Common myeloid progenitor, CD34-positive (primary cell): ENCODE results near the gene DBX1.

Source experiments
- CTCF ChIA-PET: fragments of 350-600 bp; sonication (Branson Sonifier 250); formaldehyde crosslinking; loops from one replicate; lab custom pipeline; 2021; ENCODE audit warnings: antibody characterized with exemption; lab: Charles Lee
- POLR2A ChIA-PET: fragments of 350-600 bp; sonication (Branson Sonifier 250); formaldehyde crosslinking; loops from one replicate; lab custom pipeline; 2021; ENCODE audit warnings: antibody characterized with exemption; lab: Charles Lee
- DNase-seq, 3 donors: peaks; one replicate each; pipeline versions ENCODE4 v3.0.0 to v3.0.0-alpha.2; 2013
- H3K27ac ChIP-seq, 2 experiments: 1 replicate in 1 of 2; 2 replicates in 1 of 2; pipeline ENCODE4 v1.7.0; 2013; ENCODE audit warnings: inconsistent platforms in 2 of 2, low read length in 2 of 2, mild to moderate bottlenecking in 2 of 2, low read depth in 1 of 2, moderate library complexity in 1 of 2; ENCODE audit not compliant: severe bottlenecking in 2 of 2, insufficient read depth in 1 of 2, poor library complexity in 1 of 2
- H3K27me3 ChIP-seq, 5 experiments: replicated peaks in 2 of 5; 1 replicate in 3 of 5; 2 replicates in 2 of 5; pipeline versions ENCODE4 v1.6.1 to v1.7.0; 2013; ENCODE audit warnings: low read length in 4 of 5, mild to moderate bottlenecking in 2 of 5, moderate library complexity in 2 of 5, inconsistent platforms in 1 of 5; ENCODE audit not compliant: insufficient read depth in 5 of 5, control insufficient read depth in 4 of 5
- H3K36me3 ChIP-seq, 4 experiments: 1 replicate in 2 of 4; 2 replicates in 2 of 4; pipeline versions ENCODE4 v1.6.1 to v1.7.0; 2013; ENCODE audit warnings: low read length in 3 of 4, control low read depth in 1 of 4, mild to moderate bottlenecking in 1 of 4; ENCODE audit not compliant: control insufficient read depth in 4 of 4, insufficient read depth in 4 of 4
- H3K4me1 ChIP-seq, 4 experiments: 1 replicate in 3 of 4; 2 replicates in 1 of 4; pipeline versions ENCODE4 v1.6.1 to v1.7.1; 2013; ENCODE audit warnings: low read length in 3 of 4, mild to moderate bottlenecking in 3 of 4, control low read depth in 1 of 4, inconsistent platforms in 1 of 4, moderate library complexity in 1 of 4; ENCODE audit not compliant: control insufficient read depth in 4 of 4, insufficient read depth in 4 of 4; ENCODE audit errors: control extremely low read depth in 1 of 4
- H3K4me3 ChIP-seq, 7 experiments: 1 replicate in 4 of 7; 2 replicates in 3 of 7; pipeline versions ENCODE4 v1.5.1 to v1.7.0; 2013; ENCODE audit warnings: mild to moderate bottlenecking in 7 of 7, low read length in 6 of 7, moderate library complexity in 6 of 7, inconsistent platforms in 2 of 7, low read depth in 2 of 7, control low read depth in 1 of 7; ENCODE audit not compliant: insufficient read depth in 4 of 7, control insufficient read depth in 1 of 7; ENCODE audit errors: extremely low read depth in 1 of 7
- H3K9me3 ChIP-seq, 5 experiments: 1 replicate in 4 of 5; 2 replicates in 1 of 5; pipeline versions ENCODE4 v1.6.1 to v1.7.1; 2013; ENCODE audit warnings: low read length in 4 of 5, mild to moderate bottlenecking in 2 of 5, inconsistent platforms in 1 of 5, low read depth in 1 of 5, moderate library complexity in 1 of 5; ENCODE audit not compliant: control insufficient read depth in 4 of 5, insufficient read depth in 2 of 5; ENCODE audit errors: control extremely low read depth in 1 of 5
- WGBS: methylation state at CpG from one replicate; pipeline ENCODE4 v1.1.5; 2013; ENCODE audit not compliant: insufficient coverage; 5-methylcytosine and 5-hydroxymethylcytosine counted together

Gene DBX1

GRCh38 chr11:20161230-20161918 is 1.1 kb upstream of the DBX1 start:
- Histone ChIP-seq H3K4me3 (no peak overlapping the region), H3K36me3 (no peaks in the 10 kb centered on the region), H3K9me3 (peaks cover 0 to 20% (median 0%) of the 10 kb centered on the region in 5 experiments), H3K27ac (no peak overlapping the region), H3K27me3 (peaks cover 11 to 98% (median 65%) of the 10 kb centered on the region in 5 experiments), H3K4me1 (peaks cover 0 to 17% (median 9%) of the 10 kb centered on the region in 4 experiments)
- 7% methylated on average over 21 of the region's 29 CpGs for WGBS
- DNase-seq, result no peak
- ChIA-PET CTCF (interaction anchor here (0.9 to 1.4 kb wide), 2 partner anchors 30 to 193 kb away, joined by 3 read pairs; no protein-coding TSS in a partner anchor), POLR2A (no interaction called here)

DNA sequence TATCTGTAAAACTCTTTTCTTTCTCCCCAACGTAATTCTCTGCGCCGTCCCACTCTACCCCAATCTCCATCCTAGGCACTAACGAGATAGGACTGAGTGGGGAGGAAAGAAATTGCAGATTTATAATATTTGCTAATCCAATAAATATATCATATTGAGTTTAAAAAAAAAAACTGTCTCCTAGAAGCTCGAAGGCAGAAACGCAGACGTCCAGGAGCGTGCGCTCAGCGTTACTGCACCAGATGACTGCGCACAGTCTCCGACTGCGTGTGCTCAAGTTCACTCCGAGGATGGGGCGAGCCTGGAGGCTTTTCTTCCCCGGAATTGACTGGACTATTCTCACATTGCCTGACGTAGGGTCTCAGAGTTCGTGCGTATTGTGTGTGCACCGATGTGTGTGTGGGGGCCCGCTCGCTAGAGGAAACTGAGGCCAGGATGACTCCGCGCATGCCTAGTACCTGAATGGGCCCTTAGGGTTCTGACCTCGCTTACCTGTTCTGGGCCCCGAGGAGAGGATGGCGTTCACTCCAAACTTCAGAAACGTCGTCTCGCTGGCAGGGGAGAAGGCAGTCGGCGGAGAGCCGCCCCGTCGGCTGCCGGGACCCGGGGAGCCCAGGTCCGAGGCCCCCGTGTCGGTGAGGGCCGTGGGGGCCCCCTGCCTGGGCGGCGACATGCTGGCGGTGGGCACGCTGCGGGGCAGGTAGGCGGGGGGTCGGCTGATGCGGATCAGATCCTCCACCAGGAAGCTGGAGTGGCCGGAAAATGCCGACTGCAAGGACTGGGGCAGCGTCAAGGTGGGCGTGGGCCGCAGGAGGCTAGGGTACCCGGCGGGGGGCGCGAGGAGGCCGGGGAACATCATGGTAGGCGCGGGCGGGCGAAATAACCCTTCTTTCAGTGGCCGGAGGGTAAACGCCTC is 551 bp downstream of the DBX1 start:
- H3K27ac ChIP-seq, result no peak overlapping the region
- WGBS, result 7% methylated on average over 50 of the region's 65 CpGs
- CTCF ChIA-PET, result interaction anchor here (1.0 kb wide), 1 partner anchor 31 kb away, joined by 3 read pairs; no protein-coding TSS in a partner anchor
- H3K36me3 ChIP-seq, result no peaks in the 10 kb centered on the region
- H3K4me3 ChIP-seq, result no peak overlapping the region
- H3K4me1 ChIP-seq, result peaks cover 0 to 20% (median 13%) of the 10 kb centered on the region in 4 experiments
- H3K27me3 ChIP-seq, result peaks cover 18 to 98% (median 65%) of the 10 kb centered on the region in 5 experiments
- POLR2A ChIA-PET, result no interaction called here
- H3K9me3 ChIP-seq, result peaks cover 0 to 18% (median 0%) of the 10 kb centered on the region in 5 experiments
- no peak for DNase-seq

DNA sequence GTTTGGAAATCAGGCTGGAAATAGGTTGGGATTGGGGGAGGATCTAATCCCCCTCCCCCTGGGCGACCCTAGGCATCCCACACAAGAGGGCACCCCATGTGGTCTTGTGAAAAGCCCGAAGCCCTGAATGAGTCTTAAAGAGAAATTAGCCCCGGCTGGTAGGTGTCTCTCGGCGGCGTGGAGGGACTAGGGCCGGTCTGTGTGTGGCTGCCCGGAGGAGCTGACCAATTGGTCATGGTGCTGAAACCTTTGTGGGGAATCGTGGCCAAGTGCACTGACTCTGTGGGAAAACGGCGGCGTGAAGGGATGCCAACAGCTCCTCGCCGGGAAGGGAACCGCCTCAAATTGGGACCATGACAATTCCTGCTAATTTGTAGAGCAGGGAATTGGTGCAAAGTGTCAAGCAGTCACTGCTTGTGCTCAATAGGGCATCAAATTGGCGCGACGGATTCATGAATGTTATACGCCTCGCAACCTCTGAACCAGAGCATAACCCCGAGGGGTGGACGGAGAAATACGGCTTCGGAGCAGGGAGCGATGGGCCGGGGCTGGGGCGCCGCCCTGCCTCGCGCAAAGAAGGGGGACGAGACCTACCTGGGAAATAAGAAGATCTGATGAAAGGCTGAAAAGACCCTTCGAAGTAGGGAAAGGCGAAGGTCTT is 1.5 kb downstream of the DBX1 start:
- peaks cover 22 to 98% (median 64%) of the 10 kb centered on the region in 5 experiments for H3K27me3 ChIP-seq
- H3K4me3 ChIP-seq, result no peak overlapping the region
- no peak overlapping the region for H3K27ac ChIP-seq
- 9% methylated on average over 30 of the region's 33 CpGs for WGBS
- no peaks in the 10 kb centered on the region for H3K36me3 ChIP-seq
- ChIA-PET POLR2A (no interaction called here), CTCF (interaction anchor here (2.0 kb wide), 1 partner anchor 180 kb away, joined by 4 read pairs; no protein-coding TSS in a partner anchor)
- H3K4me1 ChIP-seq, result peaks cover 0 to 20% (median 13%) of the 10 kb centered on the region in 4 experiments
- DNase-seq, result peak; percentile 42 to 79 (median 77)
- peaks cover 0 to 18% (median 0%) of the 10 kb centered on the region in 5 experiments for H3K9me3 ChIP-seq

DNA sequence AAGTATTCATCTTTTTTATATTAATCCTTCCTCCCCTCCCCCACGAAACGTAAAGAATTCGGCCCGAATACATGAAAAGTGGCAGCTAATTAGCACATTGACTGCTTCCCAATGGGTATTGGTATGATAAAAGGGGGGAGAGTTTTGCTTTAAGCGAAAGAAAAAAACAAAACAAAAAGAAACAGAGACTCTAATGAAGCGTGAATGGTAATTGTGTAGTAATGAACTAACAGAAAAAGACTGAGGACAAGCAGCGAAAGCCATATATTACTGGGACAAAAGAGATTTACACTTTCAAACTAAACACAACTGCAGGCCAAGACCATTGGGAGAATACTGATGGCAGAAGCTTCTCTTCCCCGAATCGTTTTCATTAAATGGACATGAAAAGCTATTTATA is 2.5 kb downstream of the DBX1 start:
- H3K27ac ChIP-seq, result no peak overlapping the region
- H3K9me3 ChIP-seq, result peaks cover 0 to 18% (median 0%) of the 10 kb centered on the region in 5 experiments
- WGBS, result no CpG with 5 or more reads among the region's 9 CpGs
- CTCF ChIA-PET, result interaction anchor here (2.0 kb wide), 1 partner anchor 181 kb away, joined by 4 read pairs; no protein-coding TSS in a partner anchor
- peaks cover 24 to 95% (median 60%) of the 10 kb centered on the region in 5 experiments for H3K27me3 ChIP-seq
- DNase-seq, result no peak
- H3K36me3 ChIP-seq, result no peaks in the 10 kb centered on the region
- H3K4me3 ChIP-seq, result no peak overlapping the region
- H3K4me1 ChIP-seq, result peaks cover 0 to 15% (median 9%) of the 10 kb centered on the region in 4 experiments
- POLR2A ChIA-PET, result no interaction called here

- ChIA-PET POLR2A (no interaction called here), CTCF (interaction anchor here (2.0 kb wide), 1 partner anchor 182 kb away, joined by 4 read pairs; no protein-coding TSS in a partner anchor)
- Histone ChIP-seq H3K27ac (no peak overlapping the region), H3K36me3 (no peaks in the 10 kb centered on the region), H3K4me1 (peaks cover 0 to 15% (median 9%) of the 10 kb centered on the region in 4 experiments), H3K9me3 (peaks cover 0 to 18% (median 0%) of the 10 kb centered on the region in 5 experiments), H3K4me3 (peak overlapping the region in 3 of 7 experiments; percentile 8 to 36 (median 33)), H3K27me3 (peaks cover 24 to 90% (median 54%) of the 10 kb centered on the region in 5 experiments)
- WGBS, result 2% methylated on average over 31 of the region's 45 CpGs
- DNase-seq, result peak in 2 of 3 donors; percentile 85 to 89
Measured at GRCh38 chr11:20156876-20157613, 3.2 kb downstream of the DBX1 start.

- no peak overlapping the region for H3K27ac ChIP-seq
- DNase-seq, result no peak
- H3K9me3 ChIP-seq, result peaks cover 0 to 18% (median 0%) of the 10 kb centered on the region in 5 experiments
- WGBS, result 4% methylated on average over 41 of the region's 51 CpGs
- H3K4me1 ChIP-seq, result peaks cover 0 to 15% (median 9%) of the 10 kb centered on the region in 4 experiments
- ChIA-PET POLR2A (no interaction called here), CTCF (no interaction called here)
- no peaks in the 10 kb centered on the region for H3K36me3 ChIP-seq
- H3K27me3 ChIP-seq, result peaks cover 24 to 85% (median 48%) of the 10 kb centered on the region in 5 experiments
- H3K4me3 ChIP-seq, result peak overlapping the region in 3 of 7 experiments; percentile 33 to 36 (median 36)
Measured at GRCh38 chr11:20156280-20156875, 3.9 kb downstream of the DBX1 start.
